Measurements from ENCODE around the gene SLC6A16.
"Not testable (repeated sequence)": the region's sequence is repeated elsewhere in the genome, so short reads cannot be mapped to it uniquely, and the experiment has no call there.

DNA sequence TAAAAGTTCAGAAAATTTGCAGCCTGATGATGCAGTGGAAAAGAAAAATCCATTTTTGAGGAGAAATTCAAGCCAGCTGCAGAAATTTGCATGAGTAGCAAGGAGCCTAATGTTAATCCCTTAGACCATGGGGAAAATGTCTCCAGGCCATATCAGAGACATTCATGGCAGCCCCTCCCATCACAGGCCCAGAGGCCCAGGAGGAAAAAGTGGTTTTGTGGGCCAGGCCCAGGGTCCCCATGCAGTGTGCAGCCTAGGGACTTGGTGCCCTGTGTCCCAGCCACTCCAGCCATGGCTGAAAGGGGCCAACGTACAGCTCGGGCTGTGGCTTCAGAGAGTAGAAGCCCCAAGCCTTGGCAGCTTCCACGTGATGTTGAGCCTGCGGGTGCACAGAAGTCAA, 36.8 kb downstream of the SLC6A16 start:
- TF ChIP-seq TCF7L2 (IDR thresholded peaks at IDR 0.05; ENCODE audit: borderline replicate concordance, extremely low read depth, insufficient read depth, insufficient read length): not testable (repeated sequence)
- TF ChIP-seq, protein P1, sequence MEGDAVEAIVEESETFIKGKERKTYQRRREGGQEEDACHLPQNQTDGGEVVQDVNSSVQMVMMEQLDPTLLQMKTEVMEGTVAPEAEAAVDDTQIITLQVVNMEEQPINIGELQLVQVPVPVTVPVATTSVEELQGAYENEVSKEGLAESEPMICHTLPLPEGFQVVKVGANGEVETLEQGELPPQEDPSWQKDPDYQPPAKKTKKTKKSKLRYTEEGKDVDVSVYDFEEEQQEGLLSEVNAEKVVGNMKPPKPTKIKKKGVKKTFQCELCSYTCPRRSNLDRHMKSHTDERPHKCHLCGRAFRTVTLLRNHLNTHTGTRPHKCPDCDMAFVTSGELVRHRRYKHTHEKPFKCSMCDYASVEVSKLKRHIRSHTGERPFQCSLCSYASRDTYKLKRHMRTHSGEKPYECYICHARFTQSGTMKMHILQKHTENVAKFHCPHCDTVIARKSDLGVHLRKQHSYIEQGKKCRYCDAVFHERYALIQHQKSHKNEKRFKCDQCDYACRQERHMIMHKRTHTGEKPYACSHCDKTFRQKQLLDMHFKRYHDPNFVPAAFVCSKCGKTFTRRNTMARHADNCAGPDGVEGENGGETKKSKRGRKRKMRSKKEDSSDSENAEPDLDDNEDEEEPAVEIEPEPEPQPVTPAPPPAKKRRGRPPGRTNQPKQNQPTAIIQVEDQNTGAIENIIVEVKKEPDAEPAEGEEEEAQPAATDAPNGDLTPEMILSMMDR (IDR thresholded peaks at IDR 0.05 in 2 of 3, conservative IDR thresholded peaks at IDR 0.05 in 1 of 3; ENCODE audit: borderline replicate concordance in 1 of 3, insufficient read depth in 1 of 3, low read depth in 2 of 3, low read length in 2 of 3): not testable (repeated sequence)
- TF ChIP-seq, protein P2, sequence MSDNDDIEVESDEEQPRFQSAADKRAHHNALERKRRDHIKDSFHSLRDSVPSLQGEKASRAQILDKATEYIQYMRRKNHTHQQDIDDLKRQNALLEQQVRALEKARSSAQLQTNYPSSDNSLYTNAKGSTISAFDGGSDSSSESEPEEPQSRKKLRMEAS (IDR thresholded peaks at IDR 0.05): not testable (repeated sequence)

All from HCT116 (cell line).